Measurements from ENCODE around the gene PAK4.

DNA sequence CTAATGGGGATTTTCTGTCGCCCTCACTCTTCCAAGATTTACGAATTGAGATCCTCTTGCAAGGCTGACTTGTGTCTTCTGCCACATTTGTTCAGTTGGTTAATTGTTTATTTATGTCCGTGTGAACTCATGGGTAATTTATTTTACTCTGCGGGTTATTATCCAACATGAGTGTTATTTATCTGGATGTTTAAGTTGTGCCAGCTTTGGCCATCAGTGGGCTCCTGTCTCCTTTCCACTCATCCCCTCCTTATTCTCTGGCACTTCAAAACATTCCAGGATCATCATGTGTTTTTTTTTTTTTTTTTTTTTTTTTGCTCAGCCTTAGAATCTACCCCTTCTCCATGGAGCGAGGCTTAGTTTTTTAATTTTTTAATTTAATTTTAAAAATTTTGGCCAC, 22.4 kb upstream of the PAK4 start:
- no peak for TF ChIP-seq POLR2AphosphoS5 (IDR thresholded peaks at IDR 0.05; ENCODE audit: low read depth, low read length)
- TF ChIP-seq POLR2A (IDR thresholded peaks at IDR 0.05; ENCODE audit: low read depth, low read length), result no peak
- TF ChIP-seq TAF1 (IDR thresholded peaks at IDR 0.05; ENCODE audit: borderline replicate concordance, low read depth, low read length), result no peak
